NCI-H460 (cell line): Measurements from ENCODE around the gene CUL4A. TPM values are rescaled to one million over a fixed set of nuclear protein-coding genes. Genes with fewer than 3 reads are reported as not detected.

Experiments used
- small RNA-seq, 2 experiments: library from RNA; depleted of rRNA; stranded (forward); fragments of <200 nt; gene quantifications; one replicate each; pipeline ENCODE3, GENCODE V24; 2014
- total RNA-seq: library from RNA; depleted of rRNA; stranded (reverse); fragments of >200 nt; shearing (Covaris generic); gene quantifications from 2 replicates; pipeline ENCODE4 v1.2.3, GENCODE V29; 2014; rRNA removed

The CUL4A gene
- total RNA-seq, 1 experiment from 2014 or later = 151 TPM

Small RNA genes lying within 50 kb of the gene (small RNA-seq; reads per million reads assigned to genes)
- 0 reads per million in 2 experiments for gene AL137002.1
- gene MIR8075 = 0 reads per million in 2 experiments

Other genes with a start within 250 kb of the CUL4A start
- 0.89 and 0.97 TPM in 2 replicates for gene MCF2L, start 240.4 kb upstream of the CUL4A start, total RNA-seq
- 0.07 TPM in 1 of 2 replicates, not detected in the other for gene F7, start 103.8 kb upstream of the CUL4A start, total RNA-seq
- gene F10, start 86.8 kb upstream of the CUL4A start, total RNA-seq = 0.59 and 0.61 TPM in 2 replicates
- not detected in 2 replicates for gene PROZ, start 51.0 kb upstream of the CUL4A start, total RNA-seq
- 120 and 124 TPM in 2 replicates for gene PCID2, start 944 bp upstream of the CUL4A start, total RNA-seq
- 118 and 121 TPM in 2 replicates for gene LAMP1, start 87.6 kb downstream of the CUL4A start, total RNA-seq
- 2.1 TPM in 2 replicates for gene GRTP1, start 154.5 kb downstream of the CUL4A start, total RNA-seq
- gene ADPRHL1, start 243.9 kb downstream of the CUL4A start, total RNA-seq = 7.6 and 9.3 TPM in 2 replicates